ENCODE data around the gene PIGA.

PIGA gene

DNA sequence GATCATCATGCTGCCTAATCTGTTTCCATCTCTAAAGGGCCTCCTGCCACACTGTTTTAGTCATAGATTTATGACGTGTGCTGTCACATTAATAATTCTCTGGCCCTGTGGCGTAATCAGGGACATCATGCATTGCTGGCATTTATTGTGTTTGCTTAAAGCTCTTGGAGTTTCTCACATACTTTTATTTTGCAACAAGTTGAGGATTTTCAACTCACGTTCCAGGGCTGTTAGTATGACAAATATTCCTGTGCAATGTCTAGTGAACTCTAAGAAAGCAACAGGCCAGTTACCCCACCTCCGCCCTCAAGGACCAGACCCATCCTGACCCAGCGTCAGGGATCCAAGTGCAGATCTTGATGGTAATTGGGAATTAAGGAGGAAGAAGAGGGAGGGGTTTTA, 7.8 kb upstream of the PIGA start:
- TF ChIP-seq, protein P1, sequence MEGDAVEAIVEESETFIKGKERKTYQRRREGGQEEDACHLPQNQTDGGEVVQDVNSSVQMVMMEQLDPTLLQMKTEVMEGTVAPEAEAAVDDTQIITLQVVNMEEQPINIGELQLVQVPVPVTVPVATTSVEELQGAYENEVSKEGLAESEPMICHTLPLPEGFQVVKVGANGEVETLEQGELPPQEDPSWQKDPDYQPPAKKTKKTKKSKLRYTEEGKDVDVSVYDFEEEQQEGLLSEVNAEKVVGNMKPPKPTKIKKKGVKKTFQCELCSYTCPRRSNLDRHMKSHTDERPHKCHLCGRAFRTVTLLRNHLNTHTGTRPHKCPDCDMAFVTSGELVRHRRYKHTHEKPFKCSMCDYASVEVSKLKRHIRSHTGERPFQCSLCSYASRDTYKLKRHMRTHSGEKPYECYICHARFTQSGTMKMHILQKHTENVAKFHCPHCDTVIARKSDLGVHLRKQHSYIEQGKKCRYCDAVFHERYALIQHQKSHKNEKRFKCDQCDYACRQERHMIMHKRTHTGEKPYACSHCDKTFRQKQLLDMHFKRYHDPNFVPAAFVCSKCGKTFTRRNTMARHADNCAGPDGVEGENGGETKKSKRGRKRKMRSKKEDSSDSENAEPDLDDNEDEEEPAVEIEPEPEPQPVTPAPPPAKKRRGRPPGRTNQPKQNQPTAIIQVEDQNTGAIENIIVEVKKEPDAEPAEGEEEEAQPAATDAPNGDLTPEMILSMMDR (IDR thresholded peaks at IDR 0.05; ENCODE audit: insufficient read depth, low read depth, low read length, missing control alignments), result no peak
- DNase-seq (ENCODE audit: low read depth), result no peak
- H3K4me3 ChIP-seq (ENCODE audit: low read depth, low read length), result no peak overlapping the region

DNA sequence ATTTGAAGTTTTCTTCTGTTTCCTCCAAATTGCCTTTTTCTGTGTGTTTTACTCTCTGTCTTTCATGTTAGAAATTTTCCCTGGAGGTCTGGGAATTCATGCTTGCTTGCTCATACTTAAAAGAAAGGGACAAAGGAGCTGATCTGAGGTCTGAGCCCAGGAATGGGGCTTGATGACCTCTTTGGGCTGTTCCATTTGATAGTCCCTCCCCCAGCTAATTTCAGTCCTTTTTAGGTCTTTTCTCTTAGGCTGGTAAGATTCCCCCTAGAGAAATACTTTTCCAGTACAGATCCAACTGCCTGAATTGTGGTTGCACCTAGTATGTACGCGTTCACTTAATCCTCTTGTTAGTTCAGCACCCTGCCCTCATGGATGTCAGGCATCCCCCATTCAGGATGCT, 5.5 kb upstream of the PIGA start:
- no peak for DNase-seq (ENCODE audit: low read depth)
- TF ChIP-seq, protein P1 (IDR thresholded peaks at IDR 0.05; ENCODE audit: insufficient read depth, low read depth, low read length, missing control alignments), result no peak
- no peak overlapping the region for H3K4me3 ChIP-seq (ENCODE audit: low read depth, low read length)

DNA sequence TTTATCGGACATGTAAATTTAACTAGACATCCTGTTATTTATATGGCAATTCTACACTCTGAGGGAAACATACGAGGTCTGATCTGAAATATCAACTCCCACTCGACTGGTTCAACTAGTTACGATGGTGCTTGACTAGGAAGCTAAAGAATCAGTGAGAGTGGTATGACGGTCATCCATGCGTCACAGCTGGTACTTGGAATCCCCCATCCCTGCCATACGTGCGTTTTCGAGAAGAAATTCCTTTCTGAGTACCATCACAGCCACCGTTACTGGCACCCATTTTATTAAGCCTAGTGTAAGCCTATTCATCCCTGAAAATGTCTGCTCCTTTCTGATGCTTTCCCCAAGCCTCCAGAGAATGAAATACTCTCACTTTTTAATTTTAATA, 695 bp upstream of the PIGA start:
- H3K4me3 ChIP-seq (ENCODE audit: low read depth, low read length), result peak overlapping the region; percentile 62
- DNase-seq (ENCODE audit: low read depth), result peak; percentile 18
- TF ChIP-seq, protein P1 (IDR thresholded peaks at IDR 0.05; ENCODE audit: insufficient read depth, low read depth, low read length, missing control alignments), result no peak

DNA sequence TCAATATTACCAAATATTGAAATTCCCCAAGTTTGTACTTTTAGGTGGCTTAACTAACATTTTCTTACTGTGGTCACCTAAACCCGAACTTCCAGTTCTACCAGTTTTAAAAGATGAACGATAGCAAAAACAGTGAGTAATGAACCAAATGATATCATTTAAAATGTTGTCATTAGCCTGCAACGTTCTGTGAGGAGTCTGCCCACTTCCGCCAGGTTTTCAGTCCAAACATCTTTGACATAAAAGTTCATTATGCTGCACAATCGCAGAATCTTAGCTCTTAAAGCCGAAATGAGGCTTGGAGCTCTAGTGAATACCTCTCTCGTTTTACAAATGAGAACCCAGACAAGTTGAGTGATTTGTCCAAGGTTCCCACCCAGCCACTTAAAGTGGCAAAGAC, 762 bp downstream of the PIGA start:
- peak overlapping the region; percentile 93 for H3K4me3 ChIP-seq (ENCODE audit: low read depth, low read length)
- TF ChIP-seq, protein P1 (IDR thresholded peaks at IDR 0.05; ENCODE audit: insufficient read depth, low read depth, low read length, missing control alignments), result no peak
- DNase-seq (ENCODE audit: low read depth), result peak; percentile 7

DNA sequence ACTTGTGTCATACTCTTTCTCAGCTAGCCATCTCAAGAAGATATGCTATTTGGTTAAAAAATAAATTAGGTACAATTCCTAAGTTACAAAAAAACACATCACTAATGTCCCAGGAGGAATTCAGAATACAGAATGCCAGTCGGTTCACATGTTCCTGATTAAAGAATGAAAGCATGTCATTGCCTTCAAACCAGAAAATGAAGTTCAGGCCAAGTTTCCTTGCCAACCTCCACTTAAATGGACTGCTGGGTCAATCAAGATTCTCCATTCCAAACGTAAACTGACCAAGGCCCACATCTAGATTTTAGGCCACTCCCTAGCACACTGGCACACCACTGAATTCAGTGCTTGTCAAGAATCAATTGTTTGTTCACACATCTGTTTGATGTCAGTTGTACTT, 6.5 kb downstream of the PIGA start:
- DNase-seq (ENCODE audit: low read depth), result no peak
- TF ChIP-seq, protein P1 (IDR thresholded peaks at IDR 0.05; ENCODE audit: insufficient read depth, low read depth, low read length, missing control alignments), result no peak
- no peak overlapping the region for H3K4me3 ChIP-seq (ENCODE audit: low read depth, low read length)

DNA sequence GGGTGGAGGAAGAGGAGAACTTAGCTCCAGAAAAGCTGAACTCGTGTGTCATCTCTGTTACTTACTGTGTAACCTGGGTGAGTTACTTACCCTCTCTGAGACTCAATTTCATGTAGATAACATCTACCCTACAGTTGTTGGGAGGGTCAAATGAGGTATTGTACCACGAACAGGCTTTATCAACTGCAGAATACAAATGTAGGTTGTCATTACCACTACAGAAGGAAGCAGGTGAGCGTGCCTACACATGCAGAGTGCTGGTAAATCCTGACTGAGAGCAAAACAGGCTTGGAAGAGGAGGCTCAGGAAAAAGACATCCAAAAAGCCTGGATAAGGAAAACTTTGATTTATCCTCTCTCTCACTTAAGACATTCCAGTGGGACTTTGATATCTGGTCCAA, 7.2 kb downstream of the PIGA start:
- TF ChIP-seq, protein P1 (IDR thresholded peaks at IDR 0.05; ENCODE audit: insufficient read depth, low read depth, low read length, missing control alignments), result no peak
- H3K4me3 ChIP-seq (ENCODE audit: low read depth, low read length), result no peak overlapping the region
- no peak for DNase-seq (ENCODE audit: low read depth)

DNA sequence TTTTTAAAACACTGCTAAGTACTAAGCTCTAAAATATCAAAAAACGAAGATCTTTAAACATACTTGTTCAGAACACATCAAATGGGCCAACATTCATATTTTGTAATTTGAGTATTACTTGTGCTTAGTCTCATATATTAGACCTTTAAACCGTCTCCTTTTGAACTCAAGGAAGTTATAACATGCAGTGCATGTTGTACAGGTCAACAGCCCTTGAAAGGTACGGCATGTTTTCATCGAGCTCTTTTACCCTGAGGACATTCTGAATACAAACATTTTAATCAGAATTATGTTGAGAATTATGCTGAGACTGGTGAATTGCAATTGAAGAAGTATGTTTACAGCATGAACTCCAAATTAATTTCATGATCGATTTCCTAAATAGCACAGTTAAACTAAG, 12.9 kb downstream of the PIGA start:
- H3K4me3 ChIP-seq (ENCODE audit: low read depth, low read length), result no peak overlapping the region
- TF ChIP-seq, protein P1 (IDR thresholded peaks at IDR 0.05; ENCODE audit: insufficient read depth, low read depth, low read length, missing control alignments), result no peak

More for the DNA sequence above, 12.9 kb downstream of the PIGA start:
- no peak for DNase-seq (ENCODE audit: low read depth)

Measured in GM12865 (cell line).